ENCODE data around the gene EXOC3L1. TPM values are rescaled to one million over a fixed set of nuclear protein-coding genes. Genes with fewer than 3 reads are reported as not detected.
A peak's percentile ranks its signal among the peaks of the same experiment; 100 is the strongest.

The EXOC3L1 gene
- total RNA-seq, 1 donor from 2014 or later: 15.6 TPM

DNA sequence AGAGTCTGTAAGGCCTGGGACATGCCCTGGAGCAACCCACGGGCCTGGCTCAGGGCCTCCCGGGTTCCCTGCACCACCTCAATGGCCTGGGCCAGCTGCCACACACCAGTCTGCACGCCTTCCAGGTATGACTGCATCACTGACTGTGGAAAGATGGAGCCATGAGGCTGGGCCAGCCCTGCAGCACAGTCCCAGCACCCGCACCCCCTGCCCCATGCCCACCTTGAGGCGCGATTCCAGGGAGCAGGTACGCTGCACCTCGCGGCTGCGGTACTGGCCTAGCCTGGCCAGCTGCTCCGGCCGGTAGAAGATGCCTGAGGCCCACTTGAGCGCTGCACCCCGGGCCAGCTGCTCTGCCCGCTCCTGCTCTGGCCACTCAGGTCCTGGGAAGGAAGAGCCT, 1.1 kb downstream of the EXOC3L1 start:
- ATAC-seq (no peak), DNase-seq (no peak)
- H3K27me3 ChIP-seq (ENCODE audit: low read depth): no peaks in the 10 kb centered on the region
- H3K36me3 ChIP-seq: peaks cover 7% of the 10 kb centered on the region
- TF ChIP-seq, protein P1, sequence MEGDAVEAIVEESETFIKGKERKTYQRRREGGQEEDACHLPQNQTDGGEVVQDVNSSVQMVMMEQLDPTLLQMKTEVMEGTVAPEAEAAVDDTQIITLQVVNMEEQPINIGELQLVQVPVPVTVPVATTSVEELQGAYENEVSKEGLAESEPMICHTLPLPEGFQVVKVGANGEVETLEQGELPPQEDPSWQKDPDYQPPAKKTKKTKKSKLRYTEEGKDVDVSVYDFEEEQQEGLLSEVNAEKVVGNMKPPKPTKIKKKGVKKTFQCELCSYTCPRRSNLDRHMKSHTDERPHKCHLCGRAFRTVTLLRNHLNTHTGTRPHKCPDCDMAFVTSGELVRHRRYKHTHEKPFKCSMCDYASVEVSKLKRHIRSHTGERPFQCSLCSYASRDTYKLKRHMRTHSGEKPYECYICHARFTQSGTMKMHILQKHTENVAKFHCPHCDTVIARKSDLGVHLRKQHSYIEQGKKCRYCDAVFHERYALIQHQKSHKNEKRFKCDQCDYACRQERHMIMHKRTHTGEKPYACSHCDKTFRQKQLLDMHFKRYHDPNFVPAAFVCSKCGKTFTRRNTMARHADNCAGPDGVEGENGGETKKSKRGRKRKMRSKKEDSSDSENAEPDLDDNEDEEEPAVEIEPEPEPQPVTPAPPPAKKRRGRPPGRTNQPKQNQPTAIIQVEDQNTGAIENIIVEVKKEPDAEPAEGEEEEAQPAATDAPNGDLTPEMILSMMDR (IDR thresholded peaks at IDR 0.05): no peak
- H3K4me1 ChIP-seq: peaks cover 50% of the 10 kb centered on the region
- no peaks in the 10 kb centered on the region for H3K9me3 ChIP-seq
- peak overlapping the region; percentile 46 for H3K4me3 ChIP-seq
- intact Hi-C loops (cut with DNase I): no loop called here
- no peak overlapping the region for H3K27ac ChIP-seq

DNA sequence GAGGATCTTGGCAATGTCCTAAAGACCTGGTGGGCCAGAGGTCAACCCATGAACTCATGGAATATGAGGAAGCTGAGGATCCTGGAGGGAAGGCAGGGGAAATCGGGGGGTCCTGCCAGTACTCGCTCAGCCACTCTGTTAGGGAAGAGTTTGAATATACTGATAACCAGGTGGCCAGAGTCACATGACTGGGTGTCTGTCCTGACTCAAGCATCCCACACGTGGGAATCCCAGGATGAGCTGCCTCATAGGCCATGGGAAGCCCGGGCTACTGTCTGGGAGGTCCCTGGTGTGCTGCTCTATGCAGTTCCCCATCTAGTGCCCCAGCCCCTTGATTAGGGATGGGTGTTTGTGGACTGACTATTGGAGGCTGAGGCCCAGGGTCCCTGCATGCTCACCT, 1.6 kb downstream of the EXOC3L1 start:
- TF ChIP-seq, protein P1 (IDR thresholded peaks at IDR 0.05): no peak
- no peak for ATAC-seq
- no peaks in the 10 kb centered on the region for H3K9me3 ChIP-seq
- peaks cover 46% of the 10 kb centered on the region for H3K4me1 ChIP-seq
- intact Hi-C loops (cut with DNase I): no loop called here
- H3K27me3 ChIP-seq (ENCODE audit: low read depth): no peaks in the 10 kb centered on the region
- H3K36me3 ChIP-seq: peaks cover 2% of the 10 kb centered on the region
- no peak overlapping the region for H3K4me3 ChIP-seq
- H3K27ac ChIP-seq: no peak overlapping the region
- no peak for DNase-seq

DNA sequence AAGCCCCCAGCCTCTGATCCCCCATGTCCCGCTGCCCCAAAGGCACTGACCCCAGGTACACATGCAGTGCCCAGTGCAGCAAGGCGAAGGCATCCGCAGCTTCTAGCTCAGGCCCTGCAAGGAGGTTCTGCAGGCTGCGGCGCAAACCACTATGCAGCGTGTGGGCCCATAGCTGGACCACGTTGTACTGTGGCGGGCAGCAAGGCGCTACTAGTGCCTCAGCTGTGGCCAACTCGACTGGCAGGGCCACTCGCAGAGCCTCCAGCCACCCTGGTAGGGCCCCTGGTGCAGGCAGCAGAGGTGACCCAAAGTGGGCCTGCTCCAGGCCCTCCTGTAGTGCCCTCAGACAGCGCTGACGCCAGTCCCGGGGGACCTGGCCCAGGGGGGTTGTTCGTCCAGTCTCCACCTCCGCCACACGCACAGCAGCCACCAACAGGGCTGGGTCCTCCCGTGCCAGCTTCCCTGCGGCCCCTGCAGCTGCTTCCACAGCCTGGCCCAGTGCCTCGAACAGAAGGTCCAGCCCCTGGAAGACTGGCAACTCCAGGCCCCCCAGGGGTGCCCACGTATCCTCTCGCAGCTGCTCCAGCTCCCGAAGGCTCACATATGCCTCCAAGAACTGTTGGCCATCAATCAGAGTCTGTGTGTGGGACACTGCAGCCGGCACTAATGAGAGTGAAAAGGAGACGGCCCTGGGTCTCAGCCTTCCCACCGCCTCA, 2.6 kb downstream of the EXOC3L1 start:
- no peaks in the 10 kb centered on the region for H3K9me3 ChIP-seq
- intact Hi-C loops (cut with DNase I): no loop called here
- TF ChIP-seq, protein P1 (IDR thresholded peaks at IDR 0.05): no peak
- ATAC-seq: no peak
- H3K4me3 ChIP-seq: no peak overlapping the region
- peaks cover 47% of the 10 kb centered on the region for H3K4me1 ChIP-seq
- H3K27ac ChIP-seq: no peak overlapping the region
- H3K27me3 ChIP-seq (ENCODE audit: low read depth): no peaks in the 10 kb centered on the region
- DNase-seq: no peak
- no peaks in the 10 kb centered on the region for H3K36me3 ChIP-seq

DNA sequence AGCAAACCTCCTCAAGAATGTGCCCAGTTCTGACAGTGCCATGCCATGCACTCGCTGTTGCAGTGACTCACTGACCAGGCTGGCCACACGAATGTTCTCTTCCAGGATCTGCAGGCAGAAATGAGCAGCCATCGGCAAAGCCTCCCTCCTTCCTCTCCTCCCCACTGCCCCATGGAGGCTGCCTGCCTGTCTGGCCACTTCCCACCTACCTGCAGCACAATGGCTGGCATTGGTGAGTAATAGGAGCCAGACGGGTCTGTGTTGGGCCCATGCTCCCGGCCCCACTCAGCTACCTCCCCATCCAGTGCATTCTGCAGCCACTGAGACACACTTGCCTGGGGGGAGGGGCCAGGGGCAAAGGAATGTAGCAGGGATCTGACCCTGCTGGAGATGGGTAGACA, 3.4 kb downstream of the EXOC3L1 start:
- intact Hi-C loops (cut with DNase I): no loop called here
- ATAC-seq: no peak

DNA sequence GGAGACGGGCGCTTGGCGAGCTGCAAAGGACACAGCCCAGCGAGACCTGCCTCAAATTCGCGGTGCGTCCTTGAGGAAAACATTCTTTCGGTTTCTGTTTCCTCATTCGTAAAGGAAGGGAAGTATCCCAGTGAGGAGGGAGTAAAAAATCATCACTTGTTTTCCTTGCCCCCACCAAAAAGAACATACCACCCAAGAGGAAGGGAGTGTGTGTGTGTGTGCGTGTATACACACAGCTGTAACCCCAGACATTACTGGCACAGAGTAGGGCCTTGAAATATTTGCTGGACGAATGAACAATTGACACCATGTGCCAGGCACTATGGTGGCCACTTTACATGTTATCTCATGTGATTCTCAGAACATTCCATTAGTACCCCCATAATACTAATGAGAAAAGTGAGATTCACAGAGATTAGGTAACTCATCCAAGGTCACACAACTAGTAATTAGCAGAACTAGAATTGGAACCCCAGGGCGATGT, 4.2 kb downstream of the EXOC3L1 start:
- Histone ChIP-seq H3K4me3 (peak overlapping the region; percentile 73), H3K27me3 (ENCODE audit: low read depth) (no peaks in the 10 kb centered on the region), H3K9me3 (no peaks in the 10 kb centered on the region), H3K36me3 (no peaks in the 10 kb centered on the region), H3K27ac (no peak overlapping the region), H3K4me1 (peaks cover 44% of the 10 kb centered on the region)
- intact Hi-C loops (cut with DNase I): no loop called here
- ATAC-seq (no peak), DNase-seq (no peak)
- TF ChIP-seq, protein P1 (IDR thresholded peaks at IDR 0.05): no peak

More for the DNA sequence above, 3.4 kb downstream of the EXOC3L1 start:
- Histone ChIP-seq H3K36me3 (no peaks in the 10 kb centered on the region), H3K4me3 (no peak overlapping the region), H3K27me3 (ENCODE audit: low read depth) (no peaks in the 10 kb centered on the region), H3K9me3 (no peaks in the 10 kb centered on the region), H3K4me1 (peaks cover 51% of the 10 kb centered on the region), H3K27ac (no peak overlapping the region)
- TF ChIP-seq, protein P1 (IDR thresholded peaks at IDR 0.05): no peak
- no peak for DNase-seq
